NK-92 (cell line): ENCODE data around the gene TMEM31.

Experiments used
- DNase-seq: peaks from one replicate; lab custom pipeline; 2025; ENCODE audit not compliant: unreplicated experiment; lab: John Stamatoyannopoulos, UW

Gene TMEM31

GRCh38 chrX:103710609-103711008, at the start of gene TMEM31:
TSS of gene TMEM31 (plus strand) at chrX:103710909. CDS start at chrX:103712259, 1,350 bp downstream.
- no peak for DNase-seq

DNA sequence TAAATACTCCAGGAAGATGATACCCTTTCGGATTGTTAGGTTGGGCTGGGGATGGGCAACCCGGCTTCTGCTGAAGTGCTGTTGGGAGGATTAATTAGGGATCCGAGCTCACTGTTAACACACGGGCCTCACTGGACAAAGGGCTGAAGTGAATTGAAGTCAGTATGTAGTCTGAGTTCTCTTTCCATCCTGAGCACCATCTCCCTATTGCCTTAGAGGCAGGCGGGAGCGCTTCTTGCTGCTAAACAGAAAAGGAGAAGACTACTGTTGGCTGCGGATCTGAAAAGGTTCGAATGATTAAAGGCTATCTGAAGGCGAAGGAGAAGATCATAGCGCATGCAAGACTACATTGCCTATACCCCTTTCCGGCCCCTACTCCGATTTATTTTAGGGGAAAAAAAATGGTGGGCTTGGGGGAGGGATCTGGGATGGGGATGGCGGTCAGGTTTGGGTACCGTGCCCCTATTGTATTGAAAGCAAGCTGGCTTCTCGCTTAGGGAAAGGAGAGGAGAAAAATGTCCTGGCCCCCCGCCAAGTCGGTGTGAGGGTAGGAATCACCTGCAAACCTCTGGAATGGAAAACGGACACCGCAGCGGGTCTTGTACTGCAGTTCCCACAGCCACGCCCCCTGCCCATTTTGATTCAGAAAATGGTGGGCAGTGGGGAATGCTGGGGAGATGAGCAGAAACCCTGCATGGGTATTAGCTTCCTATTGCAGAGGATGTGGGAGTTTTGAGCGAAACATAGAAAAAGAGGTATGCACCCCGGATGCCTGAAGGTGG, 46.5 kb upstream of the TMEM31 start:
- DNase-seq, result no peak

DNA sequence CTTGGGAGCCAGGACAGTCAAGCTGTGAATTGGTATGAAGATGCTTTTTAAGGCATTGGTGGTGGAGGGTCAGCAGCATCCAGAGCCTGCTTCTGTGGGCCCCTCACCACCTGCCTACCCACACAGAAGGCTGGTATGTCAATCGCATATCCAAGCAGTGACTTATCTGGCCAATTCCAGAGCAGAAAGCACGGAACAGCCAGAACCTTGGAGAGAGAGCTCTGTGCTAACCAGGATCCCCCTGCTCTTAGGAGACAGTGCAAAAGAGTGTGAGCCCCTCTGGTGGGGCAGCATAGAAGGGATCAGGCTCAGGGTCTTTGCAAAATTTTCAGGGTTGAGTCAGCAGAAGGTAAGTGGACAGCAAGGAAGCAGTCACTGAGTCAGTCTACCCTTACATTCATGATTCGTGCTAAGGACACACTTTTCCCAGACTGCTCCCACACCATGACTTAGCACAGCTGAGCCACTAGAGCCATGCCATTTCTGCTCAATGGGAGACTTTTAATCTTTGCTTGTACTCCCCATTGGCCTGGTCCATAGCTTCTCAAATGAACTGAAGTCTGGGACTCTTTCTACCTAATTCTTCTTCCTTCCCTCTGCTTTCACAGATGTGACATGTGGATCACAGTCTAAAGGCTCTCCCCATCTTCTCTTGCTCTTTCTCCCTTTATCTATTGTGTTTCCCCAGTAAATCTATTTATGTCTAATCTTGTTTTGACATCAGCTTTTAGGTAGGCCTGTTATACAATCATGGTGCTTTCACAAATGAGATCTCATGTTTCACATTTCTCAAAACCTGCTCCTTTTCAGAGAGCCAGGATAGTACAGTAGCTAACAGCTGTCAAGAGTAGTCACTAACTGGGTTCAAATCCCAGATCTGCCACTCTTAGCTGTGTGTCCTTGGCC, 44.3 kb upstream of the TMEM31 start:
- DNase-seq, result no peak

- DNase-seq, result no peak
Observed at GRCh38 chrX:103669745-103670144, 41.0 kb upstream of the TMEM31 start.

DNA sequence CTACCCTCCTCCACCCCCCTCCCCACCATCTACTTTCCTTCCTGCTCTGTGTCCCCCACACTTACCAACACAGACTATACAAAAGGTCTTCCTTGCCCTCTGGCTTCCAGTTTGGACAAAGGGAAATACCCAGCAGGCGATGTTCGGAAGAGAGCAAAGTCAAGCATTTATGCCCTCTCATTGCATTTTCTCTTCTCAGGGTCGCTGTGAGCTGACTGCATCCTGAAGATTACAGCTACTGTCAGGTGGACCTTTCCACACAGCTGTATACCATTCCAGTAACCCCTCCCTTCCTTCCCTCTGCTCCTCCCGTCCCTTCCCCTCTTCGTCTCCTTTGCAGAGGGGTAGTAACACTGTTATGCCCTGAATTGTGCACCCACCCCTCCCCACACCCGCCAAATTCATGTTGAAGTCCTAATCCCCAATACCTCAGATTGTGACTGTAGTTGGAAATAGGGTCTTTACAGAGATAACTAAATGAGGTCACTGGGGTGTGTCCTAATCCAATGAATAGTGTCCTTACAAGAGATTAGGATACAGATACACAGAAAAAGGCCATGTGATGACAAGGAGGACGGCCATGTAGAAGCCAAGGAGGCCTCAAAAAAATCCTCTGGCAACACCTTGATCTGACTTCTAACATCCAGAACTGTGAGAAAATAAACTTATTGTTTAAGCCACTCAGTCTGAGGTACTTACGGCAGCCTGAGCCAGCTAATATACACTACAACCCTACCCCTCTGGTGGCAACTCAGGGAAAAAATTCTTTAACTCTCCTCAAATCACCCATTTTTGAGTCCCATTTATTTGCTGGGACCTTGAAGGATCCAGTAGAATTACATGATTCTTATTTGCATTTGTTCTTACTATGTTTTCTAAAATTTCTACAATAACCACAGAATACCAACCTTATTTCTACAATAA, 35.9 kb upstream of the TMEM31 start:
- no peak for DNase-seq

DNA sequence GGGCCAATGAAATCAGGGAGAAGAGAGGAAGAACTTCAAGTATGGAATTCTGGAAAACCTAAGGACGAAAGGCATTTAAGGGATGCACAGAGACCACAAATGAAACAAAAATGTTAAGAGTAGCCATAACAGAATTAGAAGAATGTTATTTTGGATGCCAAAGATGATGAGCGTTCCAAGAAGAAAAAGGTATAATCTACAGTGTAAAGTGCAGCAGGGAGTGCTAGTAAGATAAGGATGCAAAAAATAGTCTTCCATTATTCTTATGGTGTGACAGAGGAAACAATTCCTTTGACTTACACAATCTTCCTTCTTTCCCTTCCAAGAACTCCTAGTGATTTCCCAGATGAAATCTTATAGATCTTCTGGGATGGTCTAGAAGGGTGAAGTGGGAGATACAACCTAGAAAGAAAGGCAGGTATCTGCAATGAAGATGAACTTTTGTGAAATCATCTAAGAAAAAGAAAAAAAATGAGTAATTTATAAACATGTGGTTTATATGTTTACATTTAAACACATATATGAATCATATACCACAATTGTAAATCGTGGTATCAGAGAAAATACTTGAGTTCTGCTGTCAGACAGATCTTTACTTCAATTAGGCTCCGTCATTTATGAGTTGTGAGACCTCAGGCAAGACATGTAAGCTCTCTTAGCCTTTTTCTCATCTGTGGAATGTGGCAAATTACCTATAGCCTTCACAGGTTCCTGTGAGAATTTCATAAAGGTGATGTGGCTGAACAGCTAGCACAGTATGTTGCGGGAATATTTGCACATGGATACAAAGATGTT, 32.3 kb upstream of the TMEM31 start:
- DNase-seq, result no peak

GRCh38 chrX:103681443-103681842, 29.3 kb upstream of the TMEM31 start:
- DNase-seq, result no peak

DNA sequence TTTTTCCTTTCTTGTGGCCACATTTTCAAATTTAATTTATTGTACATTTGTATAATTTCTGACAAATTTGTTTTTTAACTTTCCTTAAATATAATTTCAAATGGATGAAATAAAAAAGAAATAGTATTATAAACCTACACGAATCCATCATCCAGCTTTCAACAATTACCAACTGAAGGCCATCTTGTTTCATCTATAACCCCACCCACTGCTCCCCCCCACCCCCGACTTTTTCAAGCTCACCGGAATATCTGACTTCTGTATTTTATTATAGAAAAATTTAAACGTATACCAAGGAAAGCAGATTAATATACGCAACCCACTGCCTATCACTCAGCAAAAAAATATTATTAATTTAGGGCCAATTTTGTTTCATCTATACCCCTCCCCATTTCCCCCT, 25.3 kb upstream of the TMEM31 start:
- DNase-seq, result no peak

- DNase-seq, result peak; percentile 38
Observed at GRCh38 chrX:103686199-103687072, 24.3 kb upstream of the TMEM31 start, which contains the start of gene MORF4L2. TSS of gene MORF4L2 (minus strand) at chrX:103686699. CDS start at chrX:103677027, 9,672 bp downstream.

- DNase-seq, result peak; percentile 29
Observed at GRCh38 chrX:103687073-103687695, 23.5 kb upstream of the TMEM31 start.

DNA sequence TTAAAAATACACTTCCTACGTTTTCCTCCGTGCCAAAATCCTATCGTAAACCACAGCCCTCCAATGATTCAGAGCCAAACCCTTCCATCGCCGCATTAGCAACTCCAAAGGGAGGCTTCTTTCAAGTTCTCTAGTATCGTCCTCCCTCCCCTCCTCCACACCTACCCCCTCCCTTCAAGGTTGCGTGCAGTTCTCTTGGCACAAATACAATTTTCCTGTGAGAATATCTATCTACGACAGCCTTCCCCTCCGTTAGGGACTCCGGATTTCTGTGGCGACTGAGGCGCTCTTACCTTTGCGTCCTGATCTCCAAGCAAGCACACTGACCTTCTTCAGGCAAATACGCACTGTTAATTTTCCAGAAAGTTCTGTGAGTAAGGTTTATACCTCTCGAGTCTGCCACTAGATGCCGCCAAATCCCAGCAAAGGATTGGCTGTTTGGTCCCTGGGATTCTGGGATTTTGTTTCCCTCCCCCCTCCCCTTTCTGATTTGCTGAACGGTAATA, 23.0 kb upstream of the TMEM31 start:
- DNase-seq, result no peak

- no peak for DNase-seq
Observed at GRCh38 chrX:103688946-103689345, 21.8 kb upstream of the TMEM31 start.

DNA sequence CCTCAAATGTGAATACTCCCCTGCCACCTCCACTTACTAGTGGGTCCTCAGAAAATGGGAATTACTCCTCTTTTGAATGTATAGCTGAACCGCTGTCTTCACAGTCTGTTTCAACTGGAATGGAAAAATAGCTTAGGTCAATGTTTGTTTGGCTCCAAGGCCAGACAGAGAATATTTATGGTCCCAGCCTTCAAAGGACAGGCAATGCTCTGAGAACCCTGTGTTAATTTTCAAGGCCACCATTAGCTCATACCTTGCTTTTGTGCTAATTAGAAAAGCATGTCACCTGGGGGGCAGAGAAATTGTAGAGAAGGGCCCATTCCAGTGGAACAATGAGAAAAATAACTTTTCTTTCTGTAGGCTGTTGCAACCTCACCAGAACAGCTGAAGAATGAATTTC, 19.6 kb upstream of the TMEM31 start:
- DNase-seq, result no peak

DNA sequence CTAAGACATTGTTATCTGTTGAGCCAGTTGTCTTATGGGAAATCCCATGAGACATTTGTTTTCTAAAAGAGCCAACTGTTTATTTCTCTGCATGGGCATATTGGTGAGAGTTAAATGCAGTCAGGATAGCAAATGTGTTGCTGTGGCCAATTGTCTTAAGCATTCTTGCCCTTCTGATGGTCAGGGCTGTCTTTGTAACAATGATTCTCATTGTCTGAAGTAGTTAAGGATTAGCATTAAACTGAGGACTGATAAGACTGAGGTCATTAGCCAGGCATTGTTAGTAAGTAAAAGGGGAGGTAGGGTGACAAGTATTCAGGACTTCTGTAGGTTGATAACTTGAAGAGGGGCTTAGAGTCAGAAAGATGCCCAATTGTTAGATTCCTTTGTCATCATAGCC, 13.0 kb upstream of the TMEM31 start:
- no peak for DNase-seq

- DNase-seq, result no peak
Observed at GRCh38 chrX:103699243-103699642, 11.5 kb upstream of the TMEM31 start.

GRCh38 chrX:103704863-103705262, 5.8 kb upstream of the TMEM31 start:
- DNase-seq, result no peak

DNA sequence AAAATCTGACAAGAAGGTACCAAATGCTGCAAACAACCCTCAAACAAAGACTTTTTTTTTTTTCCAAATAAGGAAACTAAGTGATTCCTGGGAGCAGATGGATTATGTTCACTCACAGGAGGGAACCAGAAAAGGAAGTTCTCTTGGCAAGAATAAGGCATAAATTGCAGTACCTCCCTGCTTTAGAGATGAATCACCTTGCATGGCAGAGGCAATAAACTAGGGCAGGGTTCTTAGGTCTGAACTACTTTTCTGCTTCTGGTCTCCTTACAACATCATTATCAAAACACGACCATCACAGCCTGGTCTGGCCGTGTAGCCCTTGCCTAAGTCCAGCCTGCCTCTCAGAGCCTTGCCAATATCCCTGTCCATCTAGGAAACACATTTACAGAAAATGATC, 6.3 kb downstream of the TMEM31 start:
- DNase-seq, result no peak

GRCh38 chrX:103718120-103718519, 7.4 kb downstream of the TMEM31 start:
- DNase-seq, result no peak

GRCh38 chrX:103722505-103722904, 11.8 kb downstream of the TMEM31 start:
- DNase-seq, result no peak
